NCI-H2029 (cell line): Measurements from ENCODE around the gene ELOB.

Experiments used
- DNase-seq: peaks from one replicate; lab custom pipeline; 2025; lab: John Stamatoyannopoulos, UW

ELOB gene

DNA sequence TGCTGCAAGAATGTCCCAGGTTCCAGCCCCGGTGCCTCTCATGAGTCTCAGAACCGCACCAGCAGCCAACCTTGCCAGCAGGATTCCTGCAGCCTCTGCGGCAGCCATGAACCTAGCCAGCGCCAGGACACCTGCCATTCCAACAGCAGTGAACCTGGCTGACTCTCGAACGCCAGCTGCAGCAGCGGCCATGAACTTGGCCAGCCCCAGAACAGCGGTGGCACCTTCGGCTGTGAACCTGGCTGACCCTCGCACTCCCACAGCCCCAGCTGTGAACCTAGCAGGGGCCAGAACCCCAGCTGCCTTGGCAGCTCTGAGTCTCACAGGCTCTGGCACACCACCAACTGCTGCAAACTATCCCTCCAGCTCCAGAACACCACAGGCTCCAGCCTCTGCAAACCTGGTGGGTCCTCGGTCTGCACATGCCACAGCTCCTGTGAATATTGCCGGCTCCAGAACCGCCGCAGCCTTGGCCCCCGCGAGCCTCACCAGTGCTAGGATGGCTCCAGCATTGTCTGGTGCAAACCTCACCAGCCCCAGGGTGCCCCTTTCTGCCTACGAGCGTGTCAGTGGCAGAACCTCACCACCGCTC is 9.8 kb downstream of the ELOB start:
- DNase-seq: no peak

DNA sequence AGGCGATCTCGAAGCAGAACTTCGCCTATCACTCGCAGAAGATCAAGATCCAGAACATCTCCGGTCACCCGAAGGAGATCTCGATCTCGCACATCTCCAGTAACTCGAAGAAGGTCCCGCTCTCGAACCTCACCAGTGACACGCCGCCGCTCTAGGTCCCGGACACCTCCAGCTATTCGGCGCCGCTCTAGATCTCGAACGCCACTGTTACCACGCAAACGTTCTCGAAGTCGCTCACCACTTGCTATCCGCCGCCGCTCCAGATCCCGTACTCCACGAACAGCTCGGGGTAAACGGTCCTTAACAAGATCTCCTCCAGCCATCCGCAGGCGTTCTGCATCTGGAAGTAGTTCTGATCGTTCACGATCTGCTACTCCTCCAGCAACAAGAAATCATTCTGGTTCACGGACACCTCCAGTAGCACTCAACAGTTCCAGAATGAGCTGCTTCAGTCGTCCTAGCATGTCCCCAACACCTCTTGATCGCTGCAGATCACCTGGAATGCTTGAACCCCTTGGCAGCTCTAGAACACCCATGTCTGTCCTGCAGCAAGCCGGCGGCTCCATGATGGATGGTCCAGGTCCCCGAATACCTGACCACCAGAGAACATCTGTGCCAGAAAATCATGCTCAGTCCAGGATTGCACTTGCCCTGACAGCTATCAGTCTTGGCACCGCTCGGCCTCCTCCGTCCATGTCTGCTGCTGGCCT is 10.5 kb downstream of the ELOB start:
- no peak for DNase-seq

DNA sequence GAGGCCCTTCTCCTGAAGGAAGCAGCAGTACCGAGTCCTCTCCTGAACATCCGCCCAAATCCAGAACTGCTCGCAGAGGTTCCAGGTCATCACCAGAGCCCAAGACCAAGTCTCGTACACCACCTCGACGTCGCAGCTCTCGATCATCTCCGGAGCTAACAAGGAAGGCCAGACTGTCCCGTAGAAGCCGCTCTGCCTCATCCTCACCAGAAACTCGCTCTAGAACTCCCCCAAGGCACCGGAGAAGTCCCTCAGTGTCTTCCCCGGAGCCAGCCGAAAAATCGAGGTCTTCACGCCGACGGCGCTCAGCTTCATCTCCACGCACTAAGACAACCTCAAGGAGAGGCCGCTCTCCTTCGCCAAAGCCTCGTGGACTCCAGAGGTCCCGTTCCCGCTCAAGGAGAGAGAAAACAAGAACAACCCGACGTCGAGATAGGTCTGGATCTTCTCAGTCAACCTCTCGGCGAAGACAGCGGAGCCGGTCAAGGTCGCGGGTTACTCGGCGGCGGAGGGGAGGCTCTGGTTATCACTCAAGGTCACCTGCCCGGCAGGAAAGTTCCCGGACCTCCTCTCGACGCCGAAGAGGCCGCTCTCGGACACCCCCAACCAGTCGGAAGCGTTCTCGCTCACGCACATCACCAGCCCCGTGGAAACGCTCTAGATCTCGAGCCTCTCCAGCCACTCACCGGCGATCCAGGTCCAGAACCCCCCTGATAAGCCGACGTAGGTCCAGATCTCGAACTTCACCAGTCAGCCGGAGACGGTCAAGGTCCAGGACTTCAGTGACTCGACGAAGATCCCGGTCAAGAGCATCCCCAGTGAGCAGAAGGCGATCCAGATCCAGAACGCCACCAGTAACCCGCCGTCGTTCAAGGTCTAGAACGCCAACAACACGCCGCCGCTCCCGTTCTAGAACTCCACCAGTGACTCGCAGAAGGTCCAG is 11.3 kb downstream of the ELOB start:
- no peak for DNase-seq

DNA sequence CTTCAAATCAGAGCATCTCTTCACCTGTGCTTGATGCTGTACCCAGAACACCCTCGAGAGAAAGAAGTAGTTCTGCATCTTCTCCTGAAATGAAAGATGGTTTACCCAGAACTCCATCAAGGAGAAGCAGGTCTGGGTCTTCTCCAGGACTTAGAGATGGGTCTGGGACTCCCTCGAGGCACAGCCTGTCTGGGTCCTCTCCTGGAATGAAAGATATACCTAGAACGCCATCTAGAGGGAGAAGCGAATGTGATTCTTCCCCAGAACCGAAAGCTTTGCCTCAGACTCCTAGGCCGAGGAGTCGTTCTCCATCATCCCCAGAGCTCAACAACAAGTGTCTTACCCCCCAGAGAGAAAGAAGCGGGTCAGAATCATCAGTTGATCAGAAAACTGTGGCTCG is 12.4 kb downstream of the ELOB start:
- DNase-seq: no peak

DNA sequence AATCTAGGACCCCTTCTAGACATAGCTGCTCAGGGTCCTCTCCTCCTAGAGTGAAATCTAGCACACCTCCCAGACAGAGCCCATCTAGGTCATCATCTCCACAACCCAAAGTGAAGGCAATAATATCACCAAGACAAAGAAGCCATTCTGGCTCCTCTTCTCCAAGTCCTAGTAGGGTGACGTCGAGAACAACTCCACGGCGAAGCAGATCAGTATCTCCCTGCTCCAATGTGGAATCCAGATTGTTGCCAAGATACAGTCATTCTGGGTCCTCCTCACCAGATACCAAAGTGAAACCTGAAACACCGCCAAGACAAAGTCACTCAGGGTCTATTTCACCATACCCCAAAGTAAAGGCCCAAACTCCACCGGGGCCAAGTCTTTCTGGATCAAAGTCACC is 13.9 kb downstream of the ELOB start:
- DNase-seq: no peak

DNA sequence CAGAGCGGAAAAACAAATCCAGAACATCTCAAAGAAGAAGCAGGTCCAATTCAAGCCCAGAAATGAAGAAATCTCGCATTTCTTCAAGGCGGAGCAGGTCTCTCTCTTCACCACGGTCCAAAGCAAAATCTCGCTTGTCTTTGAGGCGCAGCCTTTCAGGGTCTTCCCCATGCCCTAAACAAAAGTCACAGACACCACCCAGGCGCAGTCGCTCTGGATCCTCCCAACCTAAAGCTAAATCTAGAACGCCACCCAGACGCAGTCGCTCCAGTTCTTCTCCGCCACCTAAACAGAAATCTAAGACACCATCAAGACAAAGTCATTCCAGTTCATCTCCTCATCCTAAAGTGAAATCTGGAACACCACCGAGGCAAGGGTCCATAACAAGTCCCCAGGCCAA is 14.4 kb downstream of the ELOB start:
- DNase-seq: no peak

DNA sequence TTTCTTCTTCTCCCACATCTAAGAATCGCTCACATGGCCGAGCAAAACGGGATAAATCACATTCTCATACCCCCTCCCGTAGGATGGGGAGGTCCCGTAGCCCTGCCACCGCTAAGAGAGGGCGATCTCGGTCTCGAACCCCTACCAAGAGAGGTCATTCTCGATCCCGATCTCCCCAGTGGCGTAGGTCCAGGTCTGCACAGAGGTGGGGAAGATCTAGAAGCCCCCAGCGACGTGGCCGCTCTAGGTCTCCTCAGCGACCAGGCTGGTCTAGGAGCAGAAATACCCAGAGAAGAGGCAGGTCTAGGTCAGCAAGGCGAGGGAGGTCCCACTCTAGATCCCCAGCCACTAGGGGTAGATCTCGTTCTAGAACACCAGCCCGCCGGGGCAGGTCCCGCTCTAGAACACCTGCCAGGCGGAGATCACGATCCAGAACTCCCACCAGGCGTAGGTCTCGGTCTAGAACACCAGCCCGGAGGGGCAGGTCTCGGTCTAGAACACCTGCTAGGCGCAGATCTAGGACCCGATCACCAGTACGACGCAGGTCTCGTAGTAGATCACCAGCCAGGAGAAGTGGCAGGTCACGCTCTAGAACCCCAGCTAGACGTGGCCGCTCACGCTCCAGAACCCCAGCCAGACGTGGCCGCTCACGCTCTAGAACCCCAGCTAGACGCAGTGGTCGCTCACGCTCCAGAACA is 15.0 kb downstream of the ELOB start:
- no peak for DNase-seq

DNA sequence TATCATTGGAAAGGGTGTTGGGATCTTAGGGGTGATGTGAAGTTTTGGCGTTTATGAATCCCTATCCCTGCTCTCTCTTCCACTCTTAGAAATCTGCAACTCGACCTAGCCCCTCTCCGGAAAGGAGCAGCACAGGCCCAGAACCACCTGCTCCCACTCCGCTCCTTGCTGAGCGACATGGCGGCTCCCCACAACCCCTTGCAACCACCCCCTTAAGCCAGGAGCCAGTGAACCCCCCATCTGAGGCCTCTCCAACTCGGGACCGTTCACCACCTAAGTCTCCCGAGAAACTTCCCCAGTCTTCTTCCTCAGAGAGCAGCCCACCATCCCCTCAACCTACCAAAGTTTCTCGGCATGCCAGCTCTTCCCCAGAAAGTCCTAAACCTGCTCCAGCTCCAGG is 15.6 kb downstream of the ELOB start:
- DNase-seq: no peak

DNA sequence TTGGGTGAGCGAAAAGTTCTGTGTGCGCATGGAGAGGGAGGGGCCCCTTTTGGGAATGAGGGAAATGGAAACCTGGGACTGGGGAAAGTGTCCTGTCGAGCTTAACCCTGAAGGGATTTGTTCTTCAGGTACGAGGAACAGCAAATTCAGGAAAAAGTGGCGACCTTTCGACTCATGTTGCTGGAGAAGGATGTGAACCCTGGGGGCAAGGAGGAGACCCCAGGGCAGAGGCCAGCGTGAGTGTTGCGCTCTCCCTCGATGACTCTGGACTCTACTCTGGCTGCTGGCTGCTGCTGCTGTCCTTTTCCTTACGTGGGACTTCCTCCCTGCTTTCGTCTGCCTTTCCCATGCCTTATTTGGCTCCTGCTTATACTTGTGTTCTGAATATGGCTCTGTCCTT is 19.7 kb downstream of the ELOB start:
- DNase-seq: no peak

DNA sequence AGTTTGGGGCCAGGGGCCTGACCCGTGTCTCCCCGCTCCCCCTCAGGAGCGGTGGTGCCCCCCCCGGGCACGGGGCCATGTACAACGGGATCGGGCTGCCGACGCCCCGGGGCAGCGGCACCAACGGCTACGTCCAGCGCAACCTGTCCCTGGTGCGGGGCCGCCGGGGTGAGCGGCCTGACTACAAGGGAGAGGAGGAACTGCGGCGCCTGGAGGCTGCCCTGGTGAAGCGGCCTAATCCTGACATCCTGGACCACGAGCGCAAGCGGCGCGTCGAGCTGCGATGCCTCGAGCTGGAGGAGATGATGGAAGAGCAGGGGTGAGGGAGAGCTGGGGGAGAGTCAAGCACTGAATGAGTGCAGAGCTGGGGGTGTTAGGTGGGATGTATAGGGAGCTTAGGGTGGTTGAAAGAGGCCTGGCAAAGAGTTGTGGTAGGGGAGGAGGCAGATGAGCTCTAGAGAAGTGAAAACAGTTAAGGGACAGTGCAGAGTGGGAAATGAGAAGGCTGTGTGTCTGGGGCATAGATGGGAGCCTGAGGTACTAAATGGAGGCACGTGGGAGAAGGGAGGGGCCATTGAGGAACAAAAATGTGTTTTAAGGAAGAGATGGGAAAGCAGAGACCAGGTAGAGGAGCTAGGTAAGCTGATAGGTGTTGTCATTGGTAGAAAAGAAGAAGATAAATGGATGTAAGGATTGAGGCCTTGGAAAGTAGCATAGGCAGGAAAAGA is 20.6 kb downstream of the ELOB start:
- DNase-seq: no peak

GRCh38 chr16:2755158-2755557 is 21.9 kb downstream of the ELOB start:
- DNase-seq: no peak

- DNase-seq: no peak
Measured at GRCh38 chr16:2753733-2754020, 23.4 kb downstream of the ELOB start.

DNA sequence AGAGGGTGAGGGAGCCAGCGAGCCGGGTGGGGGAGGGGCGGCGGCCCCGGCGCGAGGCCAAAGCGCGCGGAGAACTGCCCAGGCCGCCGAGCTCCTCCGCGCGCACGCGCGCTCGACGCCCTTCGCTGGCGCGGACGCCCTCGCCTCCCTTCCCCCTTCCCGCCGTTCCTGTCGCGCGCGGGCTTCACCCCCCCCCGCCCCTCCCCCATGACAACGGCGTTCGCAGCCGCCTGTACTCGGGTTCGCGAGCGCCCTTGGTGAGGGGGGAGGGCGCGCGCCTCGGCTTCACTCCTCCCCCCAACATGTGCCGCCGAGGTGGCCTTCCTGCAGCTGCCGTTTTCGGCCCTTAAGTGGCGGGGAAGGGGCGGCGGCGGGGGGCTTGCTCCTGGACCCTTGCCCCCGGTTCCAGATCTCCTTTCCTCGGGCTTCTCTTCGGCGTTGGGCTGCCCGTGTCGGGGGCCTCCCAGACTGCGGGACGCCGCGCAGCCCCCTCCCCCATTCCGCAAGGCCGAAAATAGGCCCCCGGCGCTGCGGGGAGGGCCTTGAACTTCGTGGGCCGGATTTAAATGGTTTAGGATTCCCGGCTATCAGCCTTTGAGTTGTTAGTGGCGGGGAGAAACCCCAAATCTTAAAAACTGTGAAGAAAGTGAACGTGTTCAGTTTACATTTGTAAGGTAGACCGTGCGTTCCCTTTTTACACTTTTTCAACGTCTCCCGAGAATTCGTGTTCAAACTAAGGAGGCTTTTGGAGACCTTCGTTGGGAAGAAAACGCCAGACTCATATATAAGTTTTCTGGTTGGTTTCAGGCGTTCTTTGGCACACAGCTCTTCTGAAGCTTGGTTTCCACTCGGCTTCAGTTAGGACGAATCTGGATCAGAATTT is 24.0 kb downstream of the ELOB start:
- DNase-seq: peak; percentile 80

DNA sequence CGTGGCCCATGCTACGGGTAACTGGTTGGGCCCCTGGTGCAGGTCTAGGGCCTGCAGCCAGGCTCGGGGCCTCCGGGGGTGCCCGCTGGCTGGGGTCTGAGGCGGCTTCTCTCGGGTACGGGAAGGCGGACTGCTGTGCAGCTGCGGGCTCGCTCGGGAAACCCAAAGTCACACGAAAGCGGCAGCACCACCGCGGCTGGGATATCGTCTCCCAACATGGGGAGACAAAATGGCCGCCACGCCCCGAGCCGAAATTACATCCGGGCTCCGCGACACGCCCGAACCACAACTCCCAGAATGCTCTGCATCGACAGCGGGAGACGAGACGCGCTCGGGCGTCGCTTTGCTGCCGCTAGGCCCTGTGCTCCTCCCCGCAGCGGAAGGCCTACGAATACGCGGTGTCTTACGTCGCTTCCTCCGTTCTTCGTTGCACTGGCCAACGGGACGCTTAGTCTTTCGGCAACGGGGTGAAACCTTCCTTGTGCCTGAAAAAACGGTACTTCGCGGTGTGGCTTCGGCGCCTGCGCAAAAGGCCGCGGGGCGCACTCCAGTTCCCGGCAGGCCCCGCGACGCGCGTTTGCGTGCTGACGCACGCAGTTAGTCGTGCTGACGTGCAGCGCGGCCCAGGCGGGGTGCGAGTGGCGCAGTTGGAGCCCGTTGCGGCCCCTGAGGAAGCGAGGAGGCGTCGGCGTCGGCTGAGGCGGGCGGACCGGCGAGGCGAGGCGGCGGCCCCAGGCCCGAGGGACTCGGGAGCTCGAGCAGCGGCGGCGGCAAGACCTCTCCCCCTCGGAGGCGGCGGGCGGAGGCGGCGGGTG is 24.8 kb downstream of the ELOB start, which contains the start of gene SRRM2:
TSS of gene SRRM2 (plus strand) at position 604 of the 815 bp plus-strand sequence. CDS start 3,727 bp downstream, outside the sequence.
- DNase-seq: peak; percentile 92

GRCh38 chr16:2751577-2752034 is 25.5 kb downstream of the ELOB start:
- peak; percentile 60 for DNase-seq

- DNase-seq: no peak
Measured at GRCh38 chr16:2749936-2750335, 27.1 kb downstream of the ELOB start.

DNA sequence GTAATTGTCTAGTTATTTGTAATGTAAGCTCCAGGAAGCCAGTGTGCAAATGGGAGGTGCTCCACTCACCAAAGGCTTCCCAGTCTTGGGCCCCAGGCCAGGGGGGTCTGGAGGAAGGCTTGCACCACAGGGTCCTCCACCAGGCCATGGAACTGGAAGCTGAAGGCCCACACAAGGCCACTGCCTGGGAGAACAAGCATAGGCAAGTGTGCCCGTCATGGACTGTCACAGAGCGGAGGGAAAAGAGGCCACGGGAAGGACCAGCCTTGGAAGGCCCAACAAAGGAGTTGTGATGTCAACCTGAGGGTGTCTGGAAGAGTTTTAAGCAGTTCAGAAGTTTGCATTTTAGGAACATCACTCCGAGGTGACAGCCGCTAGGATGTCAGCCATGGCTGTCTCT is 27.6 kb downstream of the ELOB start:
- DNase-seq: peak; percentile 65

DNA sequence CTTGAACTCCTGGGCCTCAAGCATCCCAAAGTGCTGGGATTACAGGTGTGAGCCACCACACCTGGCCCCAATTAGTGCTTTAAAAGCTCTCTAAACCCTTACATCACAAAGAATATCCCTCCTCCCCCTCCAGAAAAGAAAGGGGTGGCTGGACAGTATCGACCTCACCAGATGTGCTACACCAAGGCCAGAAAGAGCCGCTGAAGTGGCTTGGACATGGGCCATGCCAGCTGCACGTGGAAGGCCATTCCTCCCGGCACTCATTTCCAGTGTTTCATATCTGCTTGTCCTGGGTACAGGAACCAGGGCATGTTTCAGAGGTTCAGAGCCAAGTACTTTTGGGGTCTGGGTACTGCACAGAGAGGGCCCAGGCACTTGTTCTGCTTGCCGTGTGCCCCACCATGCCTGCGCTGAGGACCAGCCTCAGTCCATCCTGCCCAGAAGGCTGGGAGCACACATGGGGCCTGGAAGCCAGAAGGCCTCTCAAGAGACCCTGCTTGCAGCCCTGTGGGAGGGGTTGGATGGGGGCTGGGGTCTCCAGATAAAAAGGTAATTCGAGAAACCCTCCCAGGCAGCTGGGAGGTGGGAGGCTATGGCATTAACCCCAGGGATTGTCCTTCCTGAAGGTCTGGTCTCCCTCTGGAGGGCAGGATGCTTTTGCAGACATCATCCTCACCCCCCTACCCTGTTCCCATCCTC is 28.2 kb downstream of the ELOB start:
- DNase-seq: peak; percentile 93

DNA sequence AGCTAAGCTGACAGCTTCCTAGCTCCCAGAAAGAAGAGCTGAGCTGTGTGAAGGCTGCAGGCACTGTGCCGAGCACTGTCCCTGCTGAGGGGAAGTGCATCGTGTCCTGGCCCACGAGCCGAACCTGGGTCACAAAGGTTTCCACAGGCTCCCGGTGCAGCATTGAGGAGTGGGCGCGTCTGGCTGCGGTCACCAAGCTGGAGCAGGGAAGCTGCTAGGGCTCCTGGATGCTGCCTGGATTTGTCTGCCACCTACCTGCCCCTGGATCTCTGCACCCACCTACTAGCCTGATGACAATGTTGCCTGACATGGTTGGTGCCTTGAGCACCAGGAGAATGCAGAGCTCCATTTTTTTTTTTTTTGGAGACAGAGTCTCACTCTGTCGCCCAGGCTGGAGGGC is 31.1 kb downstream of the ELOB start:
- no peak for DNase-seq
